Muscle layer of colon (tissue), 2 donors: ENCODE measurements around the gene MAP2K3.
"Not testable (repeated sequence)": the region's sequence is repeated elsewhere in the genome, so short reads cannot be mapped to it uniquely, and the experiment has no call there.

ENCODE experiments used
- H3K27ac ChIP-seq: one replicate; pipeline ENCODE4 v1.7.0; 2013; ENCODE audit warnings: low read depth, mild to moderate bottlenecking, low read length, moderate library complexity
- H3K27me3 ChIP-seq, 2 donors: one replicate each; pipeline ENCODE4 v1.7.0; 2013; ENCODE audit warnings: low read length in 2 of 2, mild to moderate bottlenecking in 2 of 2; ENCODE audit not compliant: insufficient read depth in 2 of 2, control insufficient read depth in 1 of 2
- H3K36me3 ChIP-seq: one replicate; pipeline ENCODE4 v1.7.0; 2013; ENCODE audit warnings: mild to moderate bottlenecking, low read length; ENCODE audit not compliant: insufficient read depth
- H3K4me1 ChIP-seq: one replicate; pipeline ENCODE4 v1.7.0; 2013; ENCODE audit warnings: mild to moderate bottlenecking, low read length; ENCODE audit not compliant: insufficient read depth
- H3K4me3 ChIP-seq, 2 donors: one replicate each; pipeline ENCODE4 v1.7.0; 2013; ENCODE audit warnings: low read length in 2 of 2, low read depth in 1 of 2, mild to moderate bottlenecking in 1 of 2, moderate library complexity in 1 of 2
- H3K9ac ChIP-seq: one replicate; pipeline ENCODE4 v1.7.0; 2013; ENCODE audit warnings: low read length
- H3K9me3 ChIP-seq: one replicate; pipeline ENCODE4 v1.7.0; 2013; ENCODE audit warnings: mild to moderate bottlenecking, low read length
- donor health status: abdominal sarcoma.
- donor health status: Adenocarcinoma of cecum.

Gene MAP2K3

GRCh38 chr17:21313320-21313719 is 28.8 kb downstream of the MAP2K3 start:
- no peaks in the 10 kb centered on the region for H3K9me3 ChIP-seq
- no peak overlapping the region for H3K27ac ChIP-seq
- no peak overlapping the region for H3K4me3 ChIP-seq
- H3K9ac ChIP-seq, result no peak overlapping the region
- H3K27me3 ChIP-seq, result no peaks in the 10 kb centered on the region
- no peaks in the 10 kb centered on the region for H3K4me1 ChIP-seq
- H3K36me3 ChIP-seq, result peaks cover 3% of the 10 kb centered on the region

- H3K4me3 ChIP-seq, H3K4me1 ChIP-seq, H3K9me3 ChIP-seq, H3K9ac ChIP-seq, H3K36me3 ChIP-seq, H3K27ac ChIP-seq, H3K27me3 ChIP-seq: not testable (repeated sequence)
Observed at GRCh38 chr17:21313761-21314160, 29.2 kb downstream of the MAP2K3 start.

- not testable (repeated sequence) for H3K27me3 ChIP-seq, H3K9me3 ChIP-seq, H3K9ac ChIP-seq, H3K4me1 ChIP-seq, H3K4me3 ChIP-seq, H3K36me3 ChIP-seq, H3K27ac ChIP-seq
Observed at GRCh38 chr17:21314261-21314664, 29.8 kb downstream of the MAP2K3 start.

- not testable (repeated sequence) for H3K9ac ChIP-seq, H3K27ac ChIP-seq, H3K4me1 ChIP-seq, H3K4me3 ChIP-seq, H3K36me3 ChIP-seq, H3K9me3 ChIP-seq, H3K27me3 ChIP-seq
Observed at GRCh38 chr17:21314701-21315111, 30.2 kb downstream of the MAP2K3 start.

GRCh38 chr17:21315246-21316000 is 30.9 kb downstream of the MAP2K3 start:
- H3K27me3 ChIP-seq, H3K4me1 ChIP-seq, H3K4me3 ChIP-seq, H3K27ac ChIP-seq, H3K9ac ChIP-seq, H3K9me3 ChIP-seq, H3K36me3 ChIP-seq: not testable (repeated sequence)

- H3K9me3 ChIP-seq, H3K36me3 ChIP-seq, H3K4me3 ChIP-seq, H3K27ac ChIP-seq, H3K4me1 ChIP-seq, H3K9ac ChIP-seq, H3K27me3 ChIP-seq: not testable (repeated sequence)
Observed at GRCh38 chr17:21316212-21316886, 31.8 kb downstream of the MAP2K3 start.

GRCh38 chr17:21316887-21317500 is 32.5 kb downstream of the MAP2K3 start:
- not testable (repeated sequence) for H3K9ac ChIP-seq, H3K9me3 ChIP-seq, H3K4me3 ChIP-seq, H3K27me3 ChIP-seq, H3K4me1 ChIP-seq, H3K36me3 ChIP-seq
- H3K27ac ChIP-seq, result peak overlapping the region; percentile 58

- not testable (repeated sequence) for H3K27me3 ChIP-seq
Observed at GRCh38 chr17:21317821-21318220, 33.3 kb downstream of the MAP2K3 start.

GRCh38 chr17:21318439-21318838 is 33.9 kb downstream of the MAP2K3 start:
- Histone ChIP-seq H3K9me3 (no peaks in the 10 kb centered on the region), H3K9ac (no peak overlapping the region), H3K4me3 (no peak overlapping the region), H3K27me3 (no peaks in the 10 kb centered on the region), H3K27ac (no peak overlapping the region), H3K36me3 (no peaks in the 10 kb centered on the region), H3K4me1 (no peaks in the 10 kb centered on the region)

More at GRCh38 chr17:21317821-21318220, 33.3 kb downstream of the MAP2K3 start:
- H3K4me1 ChIP-seq, H3K36me3 ChIP-seq, H3K4me3 ChIP-seq, H3K9ac ChIP-seq, H3K27ac ChIP-seq, H3K9me3 ChIP-seq: not testable (repeated sequence)

GRCh38 chr17:21318856-21319255 is 34.3 kb downstream of the MAP2K3 start:
- not testable (repeated sequence) for H3K4me3 ChIP-seq, H3K4me1 ChIP-seq, H3K27ac ChIP-seq, H3K27me3 ChIP-seq, H3K9me3 ChIP-seq, H3K36me3 ChIP-seq, H3K9ac ChIP-seq

GRCh38 chr17:21319256-21319655 is 34.7 kb downstream of the MAP2K3 start:
- H3K9me3 ChIP-seq, H3K27ac ChIP-seq, H3K9ac ChIP-seq, H3K36me3 ChIP-seq, H3K4me3 ChIP-seq, H3K27me3 ChIP-seq, H3K4me1 ChIP-seq: not testable (repeated sequence)
